NCI-H1105 (cell line): ENCODE measurements around the gene ZNF610.

Source experiments
- DNase-seq: peaks from one replicate; lab custom pipeline; 2025; lab: John Stamatoyannopoulos, UW

ZNF610 gene

DNA sequence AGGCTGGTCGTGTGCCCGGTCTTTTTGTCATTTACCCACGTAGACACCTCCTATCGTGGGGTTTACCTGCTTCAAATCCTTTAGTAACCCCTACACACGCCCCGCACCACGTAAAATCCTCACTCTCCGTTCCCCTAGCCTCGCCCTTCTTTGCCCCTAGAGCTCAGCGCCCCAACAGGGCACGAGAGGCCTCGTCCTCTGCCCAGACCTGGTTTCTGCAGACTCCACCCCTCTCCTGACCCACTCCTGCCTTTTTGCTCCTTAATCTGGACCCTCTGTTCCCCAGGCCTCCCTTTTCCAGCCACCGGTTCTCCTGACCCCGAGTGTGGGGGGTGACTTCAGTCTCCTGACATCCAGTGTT is 62.0 kb downstream of the ZNF610 start:
- DNase-seq = peak; percentile 0

DNA sequence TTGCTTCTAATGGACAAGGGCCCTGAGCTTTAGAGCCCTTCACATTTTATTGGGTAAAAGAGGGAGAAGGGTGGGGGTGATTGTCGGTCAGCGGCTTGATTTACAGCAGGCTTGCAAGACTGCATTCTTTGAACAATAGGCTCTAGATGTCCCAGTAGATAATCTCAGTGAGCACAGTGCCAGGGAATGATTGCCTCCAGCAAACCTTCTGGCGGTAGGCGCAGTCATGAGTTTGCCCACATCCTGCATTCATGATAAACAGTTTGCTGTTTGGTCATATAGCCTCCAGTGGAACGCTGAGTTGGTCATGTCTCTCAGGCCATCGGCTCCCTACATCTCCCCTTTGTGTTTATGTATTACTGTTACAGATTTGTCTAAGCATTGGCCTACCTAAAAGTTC is 74.2 kb downstream of the ZNF610 start:
- DNase-seq = no peak

DNA sequence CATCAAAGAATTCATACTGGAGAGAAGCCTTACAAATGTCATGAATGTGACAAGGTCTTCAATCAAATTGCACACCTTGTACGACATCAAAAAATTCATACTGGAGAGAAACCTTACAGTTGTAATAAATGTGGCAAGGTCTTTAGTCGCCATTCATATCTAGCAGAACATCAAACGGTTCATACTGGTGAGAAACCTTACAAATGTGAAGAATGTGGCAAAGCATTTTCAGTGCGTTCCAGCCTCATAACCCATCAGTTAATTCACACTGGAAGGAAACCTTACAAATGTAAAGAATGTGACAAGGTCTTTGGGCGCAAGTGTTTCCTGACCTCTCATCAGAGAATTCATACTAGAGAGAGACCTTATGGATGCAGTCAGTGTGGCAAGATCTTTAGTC is 79.7 kb downstream of the ZNF610 start:
- DNase-seq = no peak
